Measurements from ENCODE around the gene INPP5A.
"Not testable (repeated sequence)": the region's sequence is repeated elsewhere in the genome, so short reads cannot be mapped to it uniquely, and the experiment has no call there.

Gene INPP5A

DNA sequence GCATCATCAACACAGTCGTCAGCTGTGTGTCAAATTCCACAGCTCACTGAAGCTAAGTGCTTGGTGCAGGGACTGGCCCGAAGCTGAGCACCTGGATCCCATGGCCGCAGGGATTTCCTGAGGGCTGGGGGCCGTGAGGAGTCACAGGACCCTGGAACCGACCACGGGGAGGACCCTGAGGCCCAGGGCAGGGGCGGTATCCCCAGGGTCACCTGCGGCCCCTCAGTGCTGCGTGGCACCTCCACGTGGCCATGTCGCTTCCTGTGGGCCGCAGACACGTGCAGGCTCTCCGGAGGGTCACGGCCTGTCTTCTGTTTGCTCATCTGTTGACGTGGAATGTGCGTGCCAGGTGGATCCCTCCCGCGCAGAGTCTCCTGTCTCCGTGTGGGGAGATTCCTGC, 194.9 kb downstream of the INPP5A start:
- DNase-seq = no peak

DNA sequence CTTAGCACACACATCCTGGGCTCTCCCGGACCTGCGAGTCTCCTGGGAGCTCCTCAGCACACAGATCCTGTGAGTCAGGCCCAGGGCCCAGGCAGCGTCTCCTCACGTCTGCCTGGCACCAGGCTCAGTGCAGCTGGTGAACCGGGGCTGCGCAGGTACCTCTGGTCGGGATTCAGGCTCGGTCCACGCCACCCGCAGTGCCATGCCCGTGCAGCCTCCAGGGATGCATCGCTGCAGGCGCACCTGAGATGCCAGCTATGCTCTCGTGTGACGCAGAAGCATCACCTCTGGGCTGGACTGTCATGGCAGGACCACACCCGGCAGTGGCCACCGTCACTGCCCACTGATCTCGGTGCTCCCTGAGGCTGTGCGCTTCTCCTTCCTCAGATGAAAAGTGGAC, 196.3 kb downstream of the INPP5A start:
- DNase-seq = no peak

DNA sequence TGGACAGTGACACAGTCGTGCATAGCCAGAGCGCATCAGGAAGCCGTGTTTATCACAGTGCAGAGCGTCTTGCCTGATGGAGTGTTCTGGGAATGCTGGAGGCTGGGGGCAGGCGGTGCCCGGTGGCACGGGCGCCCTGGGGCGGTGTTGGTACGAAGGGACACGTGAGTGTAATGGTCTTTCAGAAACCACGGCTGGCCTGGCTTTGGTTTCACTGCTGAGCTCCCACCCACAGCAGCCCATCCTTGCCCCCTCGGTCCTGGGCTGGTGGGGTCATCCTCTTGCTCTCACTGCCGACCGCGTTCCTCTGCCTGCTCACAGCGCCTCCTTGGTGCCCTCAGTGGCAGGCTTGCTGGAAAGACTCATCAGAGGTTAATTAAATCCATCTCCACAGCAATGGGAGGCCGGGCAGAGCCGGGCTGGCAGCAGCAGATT, 197.8 kb downstream of the INPP5A start:
- no peak for DNase-seq

DNA sequence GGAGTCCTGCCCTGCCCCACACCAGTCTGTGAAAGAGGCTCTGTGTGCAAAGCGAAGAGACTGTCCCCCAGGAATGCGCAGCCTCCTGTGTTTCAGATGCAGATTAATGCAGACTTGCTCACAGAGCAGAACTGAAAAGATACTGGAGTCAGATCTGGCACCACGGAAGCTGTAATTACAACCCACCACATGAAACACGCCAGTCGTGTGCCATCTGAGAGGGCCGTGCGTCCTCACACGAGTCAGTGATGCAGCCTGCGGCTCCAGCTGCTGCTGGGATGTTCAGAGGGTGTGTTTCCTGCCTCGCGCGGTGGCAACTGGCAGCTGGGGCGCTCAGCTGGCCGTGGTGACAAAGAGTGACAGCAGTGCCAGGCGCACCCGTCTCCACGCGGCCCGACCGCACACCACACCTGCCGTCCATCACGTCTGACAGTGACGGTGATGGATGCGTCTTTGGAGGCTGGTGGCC, 198.4 kb downstream of the INPP5A start:
- no peak for DNase-seq

DNA sequence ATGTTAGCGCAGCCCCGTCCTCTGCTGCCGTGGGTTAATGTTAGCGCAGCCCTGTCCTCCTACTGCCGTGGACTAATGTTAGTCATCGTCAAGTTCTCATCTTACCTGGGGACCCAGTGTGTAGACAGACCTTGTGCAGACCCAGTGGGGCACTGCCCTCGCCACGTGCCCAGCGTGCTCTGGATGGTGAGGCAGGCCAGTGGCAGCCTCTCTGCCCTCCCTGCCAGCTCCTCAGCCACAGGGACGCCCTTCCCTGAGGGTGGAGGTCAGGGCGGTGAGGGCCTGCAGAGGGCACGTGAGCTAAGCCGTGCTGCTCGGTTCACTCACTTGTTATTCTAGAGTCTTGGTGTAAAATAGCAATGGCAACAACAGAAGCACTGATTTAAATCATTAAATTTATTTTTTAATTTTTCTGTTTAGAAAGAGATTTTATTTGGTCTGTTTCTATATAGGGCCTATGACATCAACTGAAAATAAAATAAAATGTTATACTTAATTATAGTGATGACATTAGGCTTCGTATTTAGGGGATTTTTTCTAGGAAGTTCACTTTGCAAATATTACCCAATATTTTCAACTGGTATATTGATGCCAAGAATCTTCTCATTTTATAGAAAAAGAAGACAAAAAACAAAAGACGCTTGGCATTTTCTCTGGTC, 199.9 kb downstream of the INPP5A start:
- DNase-seq = no peak

DNA sequence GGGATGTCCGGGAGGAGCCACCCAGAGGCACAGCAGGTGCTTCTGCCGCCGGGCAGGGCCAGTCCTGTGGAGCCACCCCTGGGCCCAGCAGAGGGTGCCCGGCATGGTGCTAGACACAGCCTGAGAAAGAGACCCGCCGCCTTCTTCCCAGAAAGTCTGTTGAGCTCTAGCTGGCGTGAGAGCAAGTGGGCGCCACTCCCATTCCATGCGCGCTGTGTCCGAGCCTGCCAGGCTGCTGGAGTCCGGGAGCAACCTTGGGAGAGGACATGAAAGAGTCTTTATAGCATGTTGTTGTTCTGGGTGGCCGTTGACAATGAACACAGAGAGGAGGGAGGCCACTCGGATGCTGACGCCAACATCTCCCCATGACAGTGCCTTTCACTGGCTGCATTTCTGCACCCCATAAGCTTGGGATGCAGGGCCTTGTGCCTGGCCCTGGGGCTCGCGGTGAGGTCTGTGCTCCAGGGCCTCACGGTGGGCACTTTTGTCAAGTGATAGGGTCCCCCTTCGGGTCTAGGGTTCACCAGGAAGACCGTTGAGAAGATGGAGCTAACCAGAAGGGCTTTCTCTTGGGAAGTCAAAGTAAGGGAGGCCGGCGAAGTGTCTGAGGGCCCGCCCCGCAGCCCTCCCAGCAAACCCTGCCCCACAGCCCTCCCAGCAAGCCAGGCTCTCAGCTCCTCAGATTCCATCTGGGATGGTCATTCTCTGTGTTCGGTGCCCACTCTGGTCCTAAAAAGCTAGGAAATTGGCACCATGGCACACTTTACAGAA, 201.1 kb downstream of the INPP5A start:
- DNase-seq = no peak

DNA sequence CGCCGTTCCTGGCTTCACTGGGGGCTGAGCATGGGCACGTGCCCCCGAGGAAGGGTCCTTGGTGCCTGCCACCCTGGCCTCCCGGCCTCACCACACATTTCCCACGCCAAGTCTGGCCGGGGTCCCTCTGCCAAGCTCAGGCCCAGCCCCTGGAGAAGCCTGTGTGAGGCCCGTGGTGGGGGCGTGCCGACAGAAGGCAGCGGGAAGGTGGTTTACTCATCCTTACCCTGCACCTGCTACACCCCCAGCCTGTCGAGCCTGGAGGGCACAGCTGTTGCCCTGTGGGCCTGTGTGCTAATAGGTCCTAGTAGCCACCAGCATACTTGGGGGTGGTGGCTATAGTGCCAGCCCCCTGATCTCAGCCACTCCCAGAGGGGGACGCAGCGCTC, 201.6 kb downstream of the INPP5A start:
- DNase-seq = no peak

DNA sequence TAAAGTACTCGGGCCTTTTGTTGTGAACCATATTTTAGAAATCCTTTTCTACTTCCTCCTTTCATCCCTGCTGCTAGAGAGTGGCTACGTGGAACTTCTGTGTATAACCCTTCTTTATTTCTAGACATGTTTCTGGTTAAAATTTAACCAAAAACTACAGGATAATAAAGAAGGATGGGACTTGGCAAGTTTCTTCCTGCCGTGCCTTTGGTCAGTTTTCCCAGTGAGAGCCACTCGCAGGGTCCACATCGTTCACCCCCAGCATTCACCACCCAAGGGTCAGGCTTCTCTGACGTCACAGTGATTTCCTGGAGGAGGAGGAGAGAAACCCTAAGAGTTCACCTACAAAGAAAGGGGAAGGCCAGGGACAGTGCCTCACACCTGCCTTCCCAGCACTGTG, 203.0 kb downstream of the INPP5A start:
- DNase-seq = no peak

DNA sequence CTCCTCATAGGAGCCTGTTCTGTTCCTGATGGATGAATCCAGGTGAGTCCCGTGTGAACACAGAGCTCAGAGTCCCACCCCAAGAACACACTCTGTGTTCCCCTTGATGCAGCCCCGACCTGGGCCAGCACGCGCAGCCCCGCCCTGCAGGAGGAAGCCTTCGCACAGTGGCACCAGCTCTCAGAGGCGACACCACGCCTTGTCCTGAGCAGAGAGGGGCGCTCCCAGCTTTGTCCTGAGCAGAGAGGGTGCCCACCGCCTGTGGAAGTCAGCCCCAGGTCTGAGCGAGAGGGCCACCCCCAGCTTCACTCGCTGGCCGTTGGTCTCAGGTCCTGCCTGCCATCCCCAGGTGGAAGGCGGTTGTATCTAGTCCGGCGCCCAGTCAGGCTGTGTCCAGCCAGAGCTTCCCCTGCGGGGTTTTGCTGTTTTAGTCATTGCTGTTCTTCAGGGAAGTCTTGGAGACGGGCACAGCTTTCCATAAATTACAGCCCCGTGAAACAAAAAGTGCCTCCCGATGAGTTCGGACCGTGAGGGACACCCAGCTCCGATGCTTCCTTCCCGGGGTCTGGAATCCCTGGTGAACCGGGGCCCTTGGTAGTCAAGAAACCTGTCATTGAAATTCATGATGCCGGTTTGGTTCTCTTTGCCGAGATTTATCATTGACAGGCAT, 204.7 kb downstream of the INPP5A start:
- DNase-seq = no peak

DNA sequence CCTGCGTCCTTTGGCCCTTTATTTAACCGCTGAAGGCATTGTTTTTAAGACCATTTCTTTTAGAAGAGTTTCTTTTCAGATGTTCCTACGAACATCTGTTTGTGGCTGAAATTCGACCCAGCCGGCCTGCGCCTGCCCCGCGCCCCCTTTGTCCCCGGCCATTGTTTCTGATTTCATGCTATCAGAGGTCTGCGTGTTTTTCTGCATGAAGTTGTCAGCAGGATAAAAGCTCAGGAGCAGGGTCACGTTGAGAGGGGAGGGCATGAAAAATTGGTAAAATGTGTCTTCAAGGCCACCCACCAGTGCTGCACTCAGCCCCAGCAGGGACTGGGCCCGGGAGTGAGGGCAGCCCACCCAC, 205.2 kb downstream of the INPP5A start:
- no peak for DNase-seq

DNA sequence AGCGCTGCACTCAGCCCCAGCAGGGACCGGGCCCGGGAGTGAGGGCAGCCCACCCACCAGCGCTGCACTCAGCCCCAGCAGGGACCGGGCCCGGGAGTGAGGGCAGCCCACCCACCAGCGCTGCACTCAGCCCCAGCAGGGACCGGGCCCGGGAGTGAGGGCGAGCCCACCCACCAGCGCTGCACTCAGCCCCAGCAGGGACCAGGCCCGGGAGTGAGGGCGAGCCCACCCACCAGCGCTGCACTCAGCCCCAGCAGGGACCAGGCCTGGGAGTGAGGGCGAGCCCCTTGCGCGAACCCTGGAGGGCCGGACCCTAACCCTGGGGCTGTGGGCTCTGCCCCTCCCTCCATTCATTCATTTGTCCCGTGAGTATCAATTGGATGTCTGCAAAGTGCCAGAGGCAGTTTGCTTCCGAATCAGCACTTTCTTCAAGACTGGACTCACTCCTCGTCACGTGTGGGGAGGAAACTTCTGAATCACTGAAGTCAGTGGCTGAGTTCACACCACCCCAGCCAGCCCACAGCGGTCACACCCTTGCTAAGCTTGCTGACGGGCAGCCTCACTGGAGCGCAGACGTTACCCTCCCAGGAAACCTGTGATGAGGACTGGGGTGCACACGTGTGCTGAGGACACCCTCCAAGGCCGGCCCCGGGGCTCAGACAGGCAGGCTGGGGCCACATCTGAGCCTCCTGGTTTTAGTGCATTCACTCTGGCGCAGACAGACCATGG, 205.8 kb downstream of the INPP5A start:
- not testable (repeated sequence) for DNase-seq

DNA sequence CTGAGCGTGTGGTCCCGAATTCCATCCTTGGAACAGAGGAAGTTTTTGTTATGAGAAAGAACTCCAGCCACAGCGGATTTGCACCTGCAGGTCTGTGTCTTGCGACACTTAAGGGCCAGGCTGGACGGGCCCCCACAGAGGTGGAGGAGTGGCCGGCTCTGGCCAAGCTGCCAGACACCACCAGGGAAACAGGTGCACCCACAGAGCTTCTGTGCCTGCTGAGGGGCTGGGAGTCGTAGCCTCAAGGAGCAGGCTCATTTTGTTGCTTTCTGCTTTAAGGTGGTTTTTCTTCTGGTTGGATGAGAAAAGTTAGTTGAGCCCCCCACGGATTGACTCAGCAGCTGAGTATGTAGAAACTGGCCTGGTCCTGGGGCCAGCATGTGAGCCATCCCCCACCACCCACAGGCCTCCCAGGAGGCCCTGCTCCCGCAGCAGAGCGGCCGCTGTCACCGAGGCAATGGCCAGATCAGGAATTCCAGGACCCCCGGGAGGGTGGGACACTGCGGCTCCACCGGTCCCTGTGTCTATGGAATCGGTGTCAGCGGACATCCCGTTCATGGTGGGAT, 206.4 kb downstream of the INPP5A start:
- no peak for DNase-seq

DNA sequence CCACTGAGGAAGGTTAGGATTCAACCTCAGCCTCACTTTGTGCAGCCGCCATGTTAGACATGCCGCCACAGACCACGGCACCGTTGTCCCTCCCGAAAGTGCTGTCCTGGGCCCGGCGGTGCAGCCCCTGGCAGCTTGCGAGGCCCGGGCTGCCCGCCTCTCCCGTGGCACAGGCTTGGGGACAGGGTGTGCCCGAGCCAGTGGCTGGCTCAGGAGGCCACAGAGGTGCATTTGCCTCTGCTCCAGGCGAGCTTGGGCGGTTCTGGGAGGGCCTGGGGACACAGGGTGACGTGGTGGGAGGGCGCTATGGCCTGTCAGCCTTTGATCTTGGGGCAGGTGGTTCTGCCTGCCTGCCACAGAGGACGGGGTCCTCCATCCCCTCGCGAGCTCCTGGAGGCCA, 207.3 kb downstream of the INPP5A start:
- DNase-seq = no peak

DNA sequence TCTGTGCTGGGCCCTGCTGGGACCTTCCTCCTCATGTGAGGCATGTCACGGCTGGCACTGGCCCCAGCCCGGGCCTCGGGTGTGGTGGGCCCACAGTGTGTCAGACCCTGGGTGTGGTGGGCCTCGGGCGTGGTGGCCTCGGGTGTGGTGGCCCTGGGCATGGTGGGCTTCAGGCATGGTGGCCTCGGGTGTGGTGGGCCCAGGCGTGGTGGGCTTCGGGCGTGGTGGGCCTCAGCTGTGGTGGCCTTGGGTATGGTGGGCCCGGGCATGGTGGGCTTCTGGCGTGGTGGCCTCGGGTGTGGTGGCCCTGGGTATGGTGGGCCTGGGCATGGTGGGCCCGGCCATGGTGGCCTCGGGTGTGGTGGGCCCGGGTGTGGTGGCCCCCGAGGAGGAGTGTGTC, 207.9 kb downstream of the INPP5A start:
- DNase-seq = no peak

DNA sequence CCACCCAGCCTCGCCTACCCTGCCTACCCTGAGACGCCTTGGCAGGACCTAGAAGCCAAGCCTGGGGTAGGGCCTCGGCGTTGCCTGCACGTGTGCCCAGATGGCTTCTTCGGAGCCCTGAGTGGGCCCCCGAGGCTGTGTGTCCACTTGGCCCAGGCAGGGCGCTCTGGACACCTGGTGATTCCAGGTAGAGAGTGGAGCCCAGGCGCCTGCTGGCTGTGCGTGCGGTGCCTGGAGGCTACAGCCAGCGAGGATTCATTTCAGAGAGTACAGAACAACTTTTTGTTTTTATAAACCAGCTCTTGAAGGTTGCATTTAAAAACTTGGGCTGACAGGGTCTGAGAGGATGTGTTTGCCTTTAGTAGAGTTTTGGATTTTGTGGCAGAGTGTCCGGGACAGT, 208.4 kb downstream of the INPP5A start:
- no peak for DNase-seq

DNA sequence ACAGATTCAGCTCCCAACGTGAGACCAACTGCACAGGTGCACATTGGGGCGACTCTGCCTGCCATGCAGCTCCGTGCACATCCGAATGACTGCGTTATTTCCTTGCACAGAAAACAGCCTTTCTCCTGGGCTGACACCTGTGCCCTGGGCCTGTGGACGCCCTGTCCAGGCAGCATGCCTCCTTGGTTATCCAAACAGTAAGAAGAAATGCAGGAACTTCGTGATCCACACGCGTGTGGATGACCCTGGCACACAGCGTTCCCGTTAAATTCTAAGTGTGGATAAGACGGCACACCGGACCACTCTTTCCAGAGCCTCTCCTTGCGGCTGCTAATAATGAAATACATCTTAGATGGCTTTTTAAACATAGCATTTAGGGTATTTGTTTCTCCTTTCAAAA, 208.8 kb downstream of the INPP5A start:
- DNase-seq = no peak

DNA sequence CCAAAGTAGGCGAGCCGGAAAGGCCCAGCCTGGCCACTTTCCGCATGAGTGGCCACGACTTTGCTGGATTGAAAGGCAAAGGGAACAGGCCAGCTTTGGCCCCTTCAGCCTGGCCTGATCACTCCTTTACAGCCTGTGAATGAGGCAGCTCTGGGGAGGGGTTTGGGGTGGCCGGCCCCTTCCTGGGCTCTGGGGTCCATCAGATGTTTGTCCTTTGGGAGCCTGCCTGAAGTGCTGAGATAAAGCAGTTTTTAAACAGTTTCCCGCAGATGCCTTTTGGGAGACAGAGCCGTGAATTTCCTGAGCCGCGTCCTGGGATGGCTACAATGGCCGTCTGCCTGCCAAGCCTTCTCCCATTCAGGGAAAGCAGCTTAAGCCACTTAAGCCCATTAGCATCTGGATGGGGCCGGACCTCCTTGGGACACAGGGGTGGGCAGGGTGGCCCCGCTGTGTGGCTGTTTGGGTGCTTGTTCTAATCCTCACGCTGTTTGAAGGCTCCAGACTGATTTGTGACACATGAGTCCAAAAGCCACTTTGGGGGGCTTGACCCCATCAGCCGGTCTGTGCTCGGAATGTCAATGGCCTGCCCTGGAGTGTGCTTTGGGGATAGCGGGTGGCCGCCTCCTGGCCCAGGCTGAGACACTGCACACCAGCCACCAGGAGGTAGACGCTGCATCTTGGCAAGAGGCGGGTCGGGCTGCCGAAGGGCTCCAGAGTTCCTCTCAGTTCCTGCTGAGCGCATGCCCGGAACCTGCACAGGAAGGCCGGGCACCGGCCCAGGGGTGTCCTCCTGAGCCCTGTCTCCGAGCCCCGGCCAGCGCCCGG, 209.4 kb downstream of the INPP5A start:
- DNase-seq = no peak

DNA sequence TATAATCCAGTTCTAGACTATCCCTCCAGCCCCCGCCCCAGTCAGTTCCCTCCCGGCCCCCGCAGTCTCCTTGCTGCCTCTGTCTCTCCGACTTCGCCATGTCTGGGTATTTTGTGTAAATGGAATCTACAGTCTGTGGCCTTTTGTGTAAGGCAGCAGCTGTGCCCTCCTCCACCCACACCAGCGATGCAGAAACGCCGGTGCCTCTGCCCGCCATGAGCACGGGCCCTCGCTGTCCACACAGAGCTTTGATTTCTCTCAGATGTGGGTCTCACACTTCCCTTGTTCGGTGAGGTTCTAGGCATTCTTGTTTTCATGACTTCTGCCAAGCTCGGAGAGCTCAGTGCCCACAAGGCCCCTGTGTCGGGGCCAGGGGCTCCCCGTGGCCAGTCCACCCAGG, 210.5 kb downstream of the INPP5A start:
- no peak for DNase-seq

DNA sequence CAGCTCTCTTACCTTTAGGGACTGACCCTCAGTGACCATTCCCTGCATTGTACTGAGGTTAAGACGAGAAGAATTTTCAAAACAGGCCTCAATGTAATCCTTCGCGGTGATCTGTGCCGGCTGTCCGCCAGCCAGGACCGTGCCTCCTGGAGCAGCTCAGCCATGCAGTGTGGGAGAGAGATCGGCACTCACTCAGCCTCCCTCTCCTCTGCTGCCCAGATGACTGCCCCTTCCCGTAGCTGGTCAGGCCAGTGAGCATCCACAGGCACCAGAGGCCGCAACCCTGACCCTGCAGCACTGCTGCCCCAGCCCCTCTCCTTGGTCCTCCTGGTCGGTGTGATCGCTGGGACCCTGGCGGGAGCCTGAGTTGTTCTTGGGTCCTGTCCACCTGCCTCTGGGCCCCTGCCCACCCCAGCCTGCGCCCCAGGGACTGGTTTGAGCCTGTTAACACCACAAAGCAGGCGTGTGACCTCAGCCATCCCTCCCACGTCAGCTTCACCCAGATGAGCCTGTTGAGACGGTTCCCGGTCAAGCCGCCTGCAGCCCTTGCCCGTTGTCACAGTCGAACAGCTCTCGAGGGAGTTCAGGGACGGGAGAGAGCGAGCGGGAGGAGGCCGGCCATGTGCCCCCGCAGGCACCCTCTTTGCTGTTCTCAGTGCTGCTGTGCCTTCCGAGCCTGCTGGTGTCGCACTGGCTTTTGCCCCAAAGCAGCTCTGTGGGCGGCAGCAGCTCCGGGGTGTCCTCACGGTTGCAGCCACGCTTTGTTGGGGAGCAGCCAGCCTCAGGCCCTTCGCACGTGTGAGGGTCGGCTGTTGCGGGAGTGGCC, 211.2 kb downstream of the INPP5A start:
- DNase-seq = no peak

DNA sequence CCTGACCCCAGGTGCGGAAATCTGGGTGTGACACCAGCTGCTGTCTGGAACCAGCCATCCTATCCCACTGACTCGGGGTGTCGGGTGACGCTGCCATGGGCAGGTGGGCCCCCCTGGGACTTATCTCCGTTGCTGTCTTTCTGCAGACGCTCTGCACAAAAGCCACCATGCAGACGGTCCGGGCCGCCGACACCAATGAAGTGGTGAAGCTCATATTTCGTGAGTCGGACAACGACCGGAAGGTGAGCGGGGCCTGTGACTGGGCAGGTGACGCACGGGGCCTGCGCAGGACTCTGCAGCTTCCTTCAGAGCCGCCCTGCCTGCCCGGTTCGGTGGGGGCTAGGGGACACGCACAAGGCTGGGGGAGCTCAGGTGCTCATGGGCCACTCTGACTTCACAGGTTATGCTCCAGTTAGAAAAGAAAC, 211.8 kb downstream of the INPP5A start:
- no peak for DNase-seq

DNA sequence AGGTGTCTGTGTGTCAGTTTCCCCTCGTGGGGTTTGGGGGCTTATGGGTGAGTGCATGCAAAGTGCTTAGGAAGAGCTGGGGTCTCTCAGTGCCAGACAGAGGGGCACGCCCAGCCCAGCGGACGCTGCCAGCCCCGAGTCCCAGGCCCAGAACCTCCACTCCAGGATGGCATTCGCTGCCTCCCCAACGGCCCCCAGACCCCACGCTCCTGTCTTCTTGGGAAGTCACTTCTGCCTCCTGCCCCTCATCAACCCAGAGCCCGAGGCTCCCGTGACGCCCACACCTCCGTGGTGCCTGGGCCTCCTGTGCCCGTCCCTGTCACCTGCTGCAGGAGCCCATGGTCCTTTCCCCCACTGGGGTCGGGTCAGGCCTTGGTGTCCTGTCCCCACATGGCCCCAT, 213.3 kb downstream of the INPP5A start:
- no peak for DNase-seq

Data from stimulated activated CD4-positive, alpha-beta T cell treated with anti-CD3 and anti-CD28 coated beads, Interleukin-1b, Interleukin-23, amount 100 ng/mL, for 48 hours (primary cell).